Duodenal mucosa (tissue), 2 donors: ENCODE results near the gene CFAP157.
"Not testable (repeated sequence)": the region's sequence is repeated elsewhere in the genome, so short reads cannot be mapped to it uniquely, and the experiment has no call there.

Experiments
- H3K27ac ChIP-seq: one replicate; pipeline ENCODE4 v1.7.0; 2013; ENCODE audit warnings: low read depth, low read length
- H3K27me3 ChIP-seq, 2 donors: one replicate each; pipeline ENCODE4 v1.7.0; 2013; ENCODE audit warnings: low read length in 2 of 2, control low read depth in 1 of 2; ENCODE audit not compliant: insufficient read depth in 2 of 2, control insufficient read depth in 1 of 2
- H3K36me3 ChIP-seq, 2 donors: one replicate each; pipeline ENCODE4 v1.7.0; 2013; ENCODE audit warnings: low read length in 2 of 2, control low read depth in 1 of 2; ENCODE audit not compliant: insufficient read depth in 2 of 2, control insufficient read depth in 1 of 2
- H3K4me1 ChIP-seq, 2 donors: one replicate each; pipeline ENCODE4 v1.7.0; 2013; ENCODE audit warnings: low read length in 2 of 2, control low read depth in 1 of 2; ENCODE audit not compliant: insufficient read depth in 2 of 2, control insufficient read depth in 1 of 2
- H3K4me3 ChIP-seq, 2 donors: one replicate each; pipeline ENCODE4 v1.7.0; 2013; ENCODE audit warnings: low read length in 2 of 2, low read depth in 1 of 2
- H3K9ac ChIP-seq, 2 donors: one replicate each; pipeline ENCODE4 v1.7.0; 2013; ENCODE audit warnings: low read length in 2 of 2, low read depth in 1 of 2
- H3K9me3 ChIP-seq, 2 donors: one replicate each; pipeline ENCODE4 v1.7.0; 2013; ENCODE audit warnings: low read length in 2 of 2, control low read depth in 1 of 2; ENCODE audit not compliant: control insufficient read depth in 1 of 2

CFAP157 gene

GRCh38 chr9:127746959-127747569, 40.3 kb downstream of the CFAP157 start:
- Histone ChIP-seq H3K27ac (no peak overlapping the region), H3K9me3 (no peaks in the 10 kb centered on the region), H3K4me3 (no peak overlapping the region), H3K36me3 (peaks cover 4 to 27% of the 10 kb centered on the region in 2 donors), H3K9ac (no peak overlapping the region), H3K27me3 (peaks cover 7 to 8% of the 10 kb centered on the region in 2 donors), H3K4me1 (no peaks in the 10 kb centered on the region)

GRCh38 chr9:127749090-127749787, 42.5 kb downstream of the CFAP157 start:
- peaks cover 4 to 27% of the 10 kb centered on the region in 2 donors for H3K36me3 ChIP-seq

GRCh38 chr9:127751269-127752054, 44.7 kb downstream of the CFAP157 start:
- peaks cover 0 to 7% of the 10 kb centered on the region in 2 donors for H3K27me3 ChIP-seq
- no peak overlapping the region for H3K27ac ChIP-seq
- no peaks in the 10 kb centered on the region for H3K9me3 ChIP-seq
- no peak overlapping the region for H3K4me3 ChIP-seq
- H3K36me3 ChIP-seq, result peaks cover 4 to 24% of the 10 kb centered on the region in 2 donors
- H3K9ac ChIP-seq, result no peak overlapping the region
- H3K4me1 ChIP-seq, result no peaks in the 10 kb centered on the region

More at GRCh38 chr9:127749090-127749787, 42.5 kb downstream of the CFAP157 start:
- H3K27ac ChIP-seq, result no peak overlapping the region
- H3K4me3 ChIP-seq, result no peak overlapping the region
- no peak overlapping the region for H3K9ac ChIP-seq
- peaks cover 0 to 3% of the 10 kb centered on the region in 2 donors for H3K27me3 ChIP-seq
- H3K9me3 ChIP-seq, result no peaks in the 10 kb centered on the region
- no peaks in the 10 kb centered on the region for H3K4me1 ChIP-seq

- Histone ChIP-seq H3K4me3 (no peak overlapping the region), H3K9me3 (no peaks in the 10 kb centered on the region), H3K27me3 (peaks cover 0 to 7% of the 10 kb centered on the region in 2 donors), H3K27ac (no peak overlapping the region), H3K9ac (no peak overlapping the region), H3K36me3 (peaks cover under 1 to 20% of the 10 kb centered on the region in 2 donors), H3K4me1 (no peaks in the 10 kb centered on the region)
These were observed 46.4 kb downstream of the CFAP157 start for GRCh38 chr9:127753148-127753547.

- Histone ChIP-seq H3K4me3 (no peak overlapping the region), H3K36me3 (peaks cover 0 to 17% of the 10 kb centered on the region in 2 donors), H3K27me3 (peaks cover 0 to 7% of the 10 kb centered on the region in 2 donors), H3K9me3 (no peaks in the 10 kb centered on the region), H3K27ac (no peak overlapping the region), H3K9ac (no peak overlapping the region), H3K4me1 (no peaks in the 10 kb centered on the region)
These were observed 46.8 kb downstream of the CFAP157 start for GRCh38 chr9:127753622-127754021.

GRCh38 chr9:127754099-127755060, 47.6 kb downstream of the CFAP157 start:
- Histone ChIP-seq H3K4me1 (no peaks in the 10 kb centered on the region), H3K9ac (no peak overlapping the region), H3K27ac (no peak overlapping the region), H3K27me3 (peaks cover 0 to 7% of the 10 kb centered on the region in 2 donors), H3K4me3 (no peak overlapping the region), H3K9me3 (no peaks in the 10 kb centered on the region), H3K36me3 (peaks cover 0 to 9% of the 10 kb centered on the region in 2 donors)

DNA sequence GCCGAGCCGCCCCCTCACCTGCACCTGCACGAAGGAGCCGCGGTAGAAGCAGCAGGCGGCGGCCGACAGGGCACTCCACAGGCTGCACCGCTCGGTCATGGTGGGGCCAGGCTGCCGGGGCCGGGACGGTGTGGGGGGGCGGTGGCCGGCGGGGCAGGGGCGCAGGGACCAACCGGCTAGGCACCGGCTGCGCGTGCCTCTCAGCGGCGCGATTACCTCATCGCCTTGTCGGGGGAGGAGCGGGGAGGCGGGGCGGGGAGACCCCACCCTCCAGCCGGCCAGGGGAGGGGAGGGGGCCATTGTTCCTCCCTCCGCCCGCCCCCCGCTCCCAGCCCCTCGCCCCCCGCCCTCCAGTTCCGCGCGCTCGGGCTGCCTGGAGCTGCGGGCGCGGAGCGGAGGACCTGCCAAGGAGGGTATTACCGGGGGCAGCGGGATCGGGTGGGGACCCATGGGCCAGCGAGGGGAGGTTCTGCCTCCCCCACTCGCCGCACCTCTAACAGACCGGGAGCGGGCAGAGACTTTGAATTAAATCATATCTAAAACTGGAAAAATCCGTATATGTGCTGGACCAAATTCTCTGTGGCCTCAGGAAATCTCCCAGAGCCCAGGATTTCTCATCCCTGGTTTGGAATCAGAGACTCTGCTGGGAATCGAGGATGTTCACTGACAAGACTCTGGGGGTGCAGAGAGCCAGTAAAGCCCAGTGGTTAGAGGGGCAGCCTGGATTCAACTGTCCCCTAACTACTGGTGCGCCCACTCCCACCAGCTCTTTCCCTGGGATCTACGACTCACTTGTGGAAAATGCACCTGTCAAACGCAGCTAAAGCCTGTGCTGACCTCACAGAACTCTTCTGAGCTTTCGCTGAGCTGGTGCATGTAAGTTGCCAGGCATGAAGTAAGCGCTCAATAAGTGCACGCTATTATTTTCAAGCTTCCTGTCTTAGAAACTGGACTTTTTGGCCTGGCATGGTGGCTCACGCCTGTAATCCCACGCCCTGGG, 48.6 kb downstream of the CFAP157 start:
- H3K4me3 ChIP-seq, result no peak overlapping the region
- H3K27me3 ChIP-seq, result peaks cover 0 to 7% of the 10 kb centered on the region in 2 donors

GRCh38 chr9:127756233-127756632, 49.4 kb downstream of the CFAP157 start:
- no peaks in the 10 kb centered on the region for H3K36me3 ChIP-seq
- no peak overlapping the region for H3K27ac ChIP-seq

More for the DNA sequence above, 48.6 kb downstream of the CFAP157 start:
- H3K27ac ChIP-seq, result no peak overlapping the region
- H3K9me3 ChIP-seq, result no peaks in the 10 kb centered on the region
- H3K4me1 ChIP-seq, result no peaks in the 10 kb centered on the region
- H3K9ac ChIP-seq, result no peak overlapping the region
- peaks cover 0 to 5% of the 10 kb centered on the region in 2 donors for H3K36me3 ChIP-seq

DNA sequence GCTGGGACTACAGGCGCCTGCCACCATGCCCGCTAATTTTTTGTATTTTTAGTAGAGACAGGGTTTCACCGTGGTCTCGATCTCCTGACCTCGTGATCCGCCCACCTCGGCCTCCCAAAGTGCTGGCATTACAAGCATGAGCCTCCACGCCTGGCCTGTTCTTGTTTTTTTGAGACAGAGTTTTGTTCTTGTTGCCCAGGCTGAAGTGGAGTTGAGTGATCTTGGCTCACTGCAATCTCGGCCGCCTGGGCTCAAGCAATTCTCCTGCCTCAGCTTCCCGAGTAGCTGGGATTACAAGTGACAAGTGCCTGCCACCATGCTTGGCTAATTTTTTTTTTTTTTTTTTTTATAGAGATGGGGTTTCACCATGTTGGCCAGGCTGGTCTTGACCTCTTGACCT, 50.0 kb downstream of the CFAP157 start:
- not testable (repeated sequence) for H3K9me3 ChIP-seq, H3K9ac ChIP-seq, H3K36me3 ChIP-seq, H3K27ac ChIP-seq, H3K27me3 ChIP-seq, H3K4me3 ChIP-seq, H3K4me1 ChIP-seq

More at GRCh38 chr9:127756233-127756632, 49.4 kb downstream of the CFAP157 start:
- Histone ChIP-seq H3K27me3 (peaks cover 0 to 5% of the 10 kb centered on the region in 2 donors), H3K4me3 (no peak overlapping the region), H3K9me3 (no peaks in the 10 kb centered on the region), H3K9ac (no peak overlapping the region), H3K4me1 (no peaks in the 10 kb centered on the region)
